DND-41 (cell line): ENCODE results near the gene FAM120AOS.

ENCODE experiments used
- EZH2 ChIP-seq: IDR thresholded peaks from 3 replicates; pipeline ENCODE4 v1.6.1; 2012; ENCODE audit warnings: borderline replicate concordance, low read depth, mild to moderate bottlenecking, moderate library complexity, low read length, inconsistent platforms; ENCODE audit not compliant: severe bottlenecking
- TF ChIP-seq, protein P1 (sequence below): IDR thresholded peaks from 2 replicates; pipeline ENCODE4 v1.5.1; 2012; ENCODE audit warnings: borderline replicate concordance, low read length, moderate library complexity, mild to moderate bottlenecking; ENCODE audit not compliant: poor library complexity, severe bottlenecking; ENCODE audit errors: extremely low read depth

DNA sequence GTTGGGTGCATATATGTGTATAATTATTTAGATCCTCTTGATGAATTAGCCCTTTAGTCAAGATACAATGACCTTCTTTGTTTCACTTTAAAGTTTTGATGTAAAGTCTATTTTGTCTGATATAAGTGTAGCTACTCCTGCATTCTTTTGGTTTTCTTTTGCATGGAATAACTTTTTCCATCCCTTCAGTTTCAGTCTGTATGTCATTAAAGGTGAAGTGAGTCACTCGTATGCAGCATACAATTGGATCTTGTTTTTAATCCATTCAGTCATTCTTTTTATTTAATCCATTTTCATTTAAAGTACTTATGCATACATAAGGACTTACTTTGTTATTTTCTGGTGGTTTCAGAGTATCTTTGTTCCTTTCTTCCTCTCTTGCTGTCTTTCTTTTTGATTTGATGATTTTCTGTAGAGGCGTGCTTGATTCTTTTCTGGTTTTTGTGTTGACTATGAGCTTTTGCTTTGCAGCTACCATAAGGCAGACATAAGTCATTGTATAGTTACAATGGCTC lies 38.1 kb downstream of the FAM120AOS start:
- TF ChIP-seq, protein P1, sequence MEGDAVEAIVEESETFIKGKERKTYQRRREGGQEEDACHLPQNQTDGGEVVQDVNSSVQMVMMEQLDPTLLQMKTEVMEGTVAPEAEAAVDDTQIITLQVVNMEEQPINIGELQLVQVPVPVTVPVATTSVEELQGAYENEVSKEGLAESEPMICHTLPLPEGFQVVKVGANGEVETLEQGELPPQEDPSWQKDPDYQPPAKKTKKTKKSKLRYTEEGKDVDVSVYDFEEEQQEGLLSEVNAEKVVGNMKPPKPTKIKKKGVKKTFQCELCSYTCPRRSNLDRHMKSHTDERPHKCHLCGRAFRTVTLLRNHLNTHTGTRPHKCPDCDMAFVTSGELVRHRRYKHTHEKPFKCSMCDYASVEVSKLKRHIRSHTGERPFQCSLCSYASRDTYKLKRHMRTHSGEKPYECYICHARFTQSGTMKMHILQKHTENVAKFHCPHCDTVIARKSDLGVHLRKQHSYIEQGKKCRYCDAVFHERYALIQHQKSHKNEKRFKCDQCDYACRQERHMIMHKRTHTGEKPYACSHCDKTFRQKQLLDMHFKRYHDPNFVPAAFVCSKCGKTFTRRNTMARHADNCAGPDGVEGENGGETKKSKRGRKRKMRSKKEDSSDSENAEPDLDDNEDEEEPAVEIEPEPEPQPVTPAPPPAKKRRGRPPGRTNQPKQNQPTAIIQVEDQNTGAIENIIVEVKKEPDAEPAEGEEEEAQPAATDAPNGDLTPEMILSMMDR: no peak
- no peak for TF ChIP-seq EZH2
